ENCODE data around the gene TENM4. TPM values are rescaled to one million over a fixed set of nuclear protein-coding genes. Genes with fewer than 3 reads are reported as not detected.

TENM4 gene
- total and polyA plus RNA-seq, 2 of the 13 experiments (the other 11 are each of a cell fraction or from before 2014, with no cell fraction given) = not detected

DNA sequence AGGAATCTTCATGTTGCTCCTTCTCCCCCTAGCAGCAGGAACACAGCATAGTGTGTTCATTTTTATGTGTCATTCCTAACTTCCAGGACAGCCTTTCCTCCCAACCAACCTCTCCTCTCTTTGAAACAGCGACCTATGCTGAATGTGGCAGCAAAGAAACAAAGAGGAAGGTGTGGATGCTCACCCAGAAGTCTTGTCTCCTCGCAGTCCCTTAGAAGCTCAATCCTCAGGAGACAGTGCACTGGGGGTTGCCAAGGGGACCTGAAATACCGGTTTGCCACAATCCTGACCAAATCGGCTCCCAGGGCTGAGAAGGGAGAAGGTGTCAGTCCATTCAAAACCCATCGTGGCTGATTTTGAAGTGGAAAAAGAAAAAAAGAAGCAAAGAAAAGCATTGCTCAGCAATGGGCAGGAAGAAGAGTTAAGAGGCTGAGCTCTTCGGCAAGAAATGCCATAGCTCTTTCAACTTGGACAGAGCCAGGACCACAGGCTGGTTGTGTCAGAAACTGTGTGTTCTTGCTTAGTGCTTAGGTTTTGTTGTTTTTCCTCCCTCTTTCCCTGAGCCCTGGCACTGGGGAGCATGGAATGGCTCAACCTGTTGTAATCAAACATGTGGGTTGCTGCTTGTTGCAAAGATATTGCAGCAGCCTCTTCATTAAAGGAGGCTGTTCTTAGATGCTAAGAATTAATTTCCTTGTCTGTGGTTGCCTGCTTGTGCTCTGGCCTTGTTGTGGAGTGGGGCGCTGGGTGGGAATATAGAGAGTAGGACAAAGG lies 30.4 kb upstream of the TENM4 start:
- no peaks in the 10 kb centered on the region for H3K27me3 ChIP-seq (ENCODE audit: control insufficient read depth in 1 of 2, insufficient read depth in 2 of 2, low read length in 2 of 2)
- ATAC-seq (no peak), FAIRE-seq (no peak), DNase-seq (ENCODE audit: low spot score) (no peak)
- no peaks in the 10 kb centered on the region for H3K9me3 ChIP-seq (ENCODE audit: low read length)
- H3K36me3 ChIP-seq (replicated peaks in 1 of 2; ENCODE audit: control insufficient read depth in 1 of 2, insufficient read depth in 2 of 2, low read length in 2 of 2) = no peaks in the 10 kb centered on the region
- no peaks in the 10 kb centered on the region for H4K20me1 ChIP-seq (ENCODE audit: insufficient read depth, low read length)
- TF ChIP-seq ZNF138 (CRISPR knock-in tag; IDR thresholded peaks at IDR 0.05; ENCODE audit: low read depth) = no peak
- no peak for TF ChIP-seq FOXM1 (CRISPR knock-in tag; IDR thresholded peaks at IDR 0.05)
- TF ChIP-seq NR3C1 (CRISPR knock-in tag; IDR thresholded peaks at IDR 0.05) = no peak
- no peak for TF ChIP-seq ISX (CRISPR knock-in tag; conservative IDR thresholded peaks at IDR 0.05)
- TF ChIP-seq ZNF720 (CRISPR knock-in tag; IDR thresholded peaks at IDR 0.05) = no peak
- TF ChIP-seq, protein P1, sequence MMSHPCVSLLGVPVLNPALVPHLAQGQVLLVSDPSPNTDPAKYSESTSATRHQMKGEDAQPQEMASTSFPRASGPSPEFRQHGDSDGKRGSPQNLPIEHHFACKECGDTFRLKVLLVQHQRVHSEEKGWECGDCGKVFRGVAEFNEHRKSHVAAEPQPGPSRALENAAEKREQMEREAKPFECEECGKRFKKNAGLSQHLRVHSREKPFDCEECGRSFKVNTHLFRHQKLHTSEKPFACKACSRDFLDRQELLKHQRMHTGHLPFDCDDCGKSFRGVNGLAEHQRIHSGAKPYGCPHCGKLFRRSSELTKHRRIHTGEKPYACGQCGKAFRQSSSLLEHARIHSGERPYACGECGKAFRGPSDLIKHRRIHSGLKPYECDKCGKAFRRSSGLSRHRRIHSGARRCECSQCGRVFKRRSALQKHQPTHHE (CRISPR knock-in tag; IDR thresholded peaks at IDR 0.05; ENCODE audit: borderline replicate concordance) = no peak
- no peak for TF ChIP-seq ARNT (IDR thresholded peaks at IDR 0.05)
- 0% methylated on average over 7 of the region's 7 CpGs for WGBS (ENCODE audit: low lambda C conversion rate)
- intact Hi-C loops (cut with micrococcal nuclease; ENCODE audit: unreplicated experiment) = no loop called here
- H3K9ac ChIP-seq (ENCODE audit: insufficient read depth, low read depth, low read length) = no peak overlapping the region
- no peak overlapping the region for H3K4me3 ChIP-seq (replicated peaks in 1 of 3; ENCODE audit: insufficient read depth in 1 of 3, low read depth in 2 of 3, low read length in 3 of 3)
- no peak overlapping the region for H3K27ac ChIP-seq (ENCODE audit: extremely low read length, insufficient read depth, low read length)
- H3K79me2 ChIP-seq (ENCODE audit: insufficient read depth, low read length) = no peaks in the 10 kb centered on the region
- no TSS peak for BruUV-seq (replicated peaks)
- POLR2A ChIA-PET = no interaction called here
- in situ Hi-C loops (cut with HindIII; ENCODE audit: extremely low pct_ligation_motif_present, low pct_unique_long_range_greater_than_20kb) = no loop called here
- no peak overlapping the region for H2AFZ ChIP-seq (ENCODE audit: low read length)
- H3K4me2 ChIP-seq (ENCODE audit: low read depth, low read length) = no peak overlapping the region
- H3K4me1 ChIP-seq (ENCODE audit: insufficient read depth, low read length) = no peaks in the 10 kb centered on the region
- CTCF ChIA-PET (ENCODE audit: low intra/inter-chr PET ratio, low total read pairs) = no interaction called here

DNA sequence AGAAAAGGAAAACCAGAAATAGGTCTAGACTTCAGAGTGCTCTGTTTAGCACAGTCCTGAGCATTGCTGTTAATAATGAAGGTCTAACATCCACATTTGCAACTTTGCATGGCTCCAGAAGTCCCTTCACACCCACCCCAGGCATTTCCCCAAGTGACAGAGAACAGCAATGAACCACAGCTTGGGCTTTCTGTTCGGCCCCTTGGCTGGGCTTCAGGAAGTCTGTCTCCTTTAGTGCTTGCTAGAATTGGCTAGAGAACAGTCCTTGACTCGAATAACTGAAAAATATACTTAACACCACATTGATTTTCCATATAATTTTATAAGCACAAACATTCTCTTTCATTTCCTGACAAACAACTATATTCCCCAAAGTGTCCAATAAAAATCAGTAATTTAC lies 29.3 kb upstream of the TENM4 start:
- intact Hi-C loops (cut with micrococcal nuclease; ENCODE audit: unreplicated experiment) = no loop called here
- POLR2A ChIA-PET = no interaction called here
- H3K79me2 ChIP-seq (ENCODE audit: insufficient read depth, low read length) = no peaks in the 10 kb centered on the region
- TF ChIP-seq TBX3 (IDR thresholded peaks at IDR 0.05; ENCODE audit: borderline replicate concordance) = no peak
- no peak for TF ChIP-seq AHR (CRISPR knock-in tag; IDR thresholded peaks at IDR 0.05)
- TF ChIP-seq ZNF441 (CRISPR knock-in tag; IDR thresholded peaks at IDR 0.05; ENCODE audit: borderline replicate concordance) = no peak
- no peak for TF ChIP-seq NKX3-1 (CRISPR knock-in tag; IDR thresholded peaks at IDR 0.05)
- TF ChIP-seq PRDM15 (CRISPR knock-in tag; IDR thresholded peaks at IDR 0.05) = no peak
- no peak for TF ChIP-seq STAT5B (CRISPR knock-in tag; IDR thresholded peaks at IDR 0.05)
- H3K4me2 ChIP-seq (ENCODE audit: low read depth, low read length) = no peak overlapping the region
- no peaks in the 10 kb centered on the region for H3K9me3 ChIP-seq (ENCODE audit: low read length)
- no TSS peak for BruUV-seq (replicated peaks)
- in situ Hi-C loops (cut with HindIII; ENCODE audit: extremely low pct_ligation_motif_present, low pct_unique_long_range_greater_than_20kb) = no loop called here
- H3K9ac ChIP-seq (ENCODE audit: insufficient read depth, low read depth, low read length) = no peak overlapping the region
- no peaks in the 10 kb centered on the region for H3K4me1 ChIP-seq (ENCODE audit: insufficient read depth, low read length)
- 0% methylated on average over 2 of the region's 2 CpGs for WGBS (ENCODE audit: low lambda C conversion rate)
- CTCF ChIA-PET (ENCODE audit: low intra/inter-chr PET ratio, low total read pairs) = no interaction called here
- no peaks in the 10 kb centered on the region for H4K20me1 ChIP-seq (ENCODE audit: insufficient read depth, low read length)
- FAIRE-seq = no peak
- H3K27me3 ChIP-seq (ENCODE audit: control insufficient read depth in 1 of 2, insufficient read depth in 2 of 2, low read length in 2 of 2) = no peaks in the 10 kb centered on the region
- no peak for DNase-seq (ENCODE audit: low spot score)
- no peak for ATAC-seq
- H3K36me3 ChIP-seq (replicated peaks in 1 of 2; ENCODE audit: control insufficient read depth in 1 of 2, insufficient read depth in 2 of 2, low read length in 2 of 2) = no peaks in the 10 kb centered on the region
- no peak overlapping the region for H3K4me3 ChIP-seq (replicated peaks in 1 of 3; ENCODE audit: insufficient read depth in 1 of 3, low read depth in 2 of 3, low read length in 3 of 3)
- no peak overlapping the region for H2AFZ ChIP-seq (ENCODE audit: low read length)
- no peak overlapping the region for H3K27ac ChIP-seq (ENCODE audit: extremely low read length, insufficient read depth, low read length)

Data from HepG2 (cell line).